ENCODE data around the gene THADA.

THADA gene

DNA sequence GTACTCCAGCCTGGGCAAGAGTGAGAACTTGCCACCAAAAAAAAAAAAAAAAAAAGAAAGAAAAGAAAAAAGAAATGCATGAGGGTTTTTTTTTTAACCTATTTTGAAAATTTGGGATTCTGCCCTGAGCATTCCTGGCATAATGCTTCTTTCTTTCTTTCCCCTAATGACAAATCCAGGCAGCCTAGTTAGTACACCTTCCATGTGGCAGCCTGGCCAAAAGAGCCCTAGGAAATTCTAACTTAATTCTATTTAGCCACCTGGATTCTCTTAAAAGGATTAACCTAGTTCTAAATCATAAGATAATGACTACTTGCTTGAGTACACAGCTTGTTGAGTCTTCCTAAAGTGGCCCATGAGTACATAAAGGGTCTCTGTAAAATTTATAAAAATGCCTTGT is 160.1 kb downstream of the THADA start:
- DNase-seq = no peak

DNA sequence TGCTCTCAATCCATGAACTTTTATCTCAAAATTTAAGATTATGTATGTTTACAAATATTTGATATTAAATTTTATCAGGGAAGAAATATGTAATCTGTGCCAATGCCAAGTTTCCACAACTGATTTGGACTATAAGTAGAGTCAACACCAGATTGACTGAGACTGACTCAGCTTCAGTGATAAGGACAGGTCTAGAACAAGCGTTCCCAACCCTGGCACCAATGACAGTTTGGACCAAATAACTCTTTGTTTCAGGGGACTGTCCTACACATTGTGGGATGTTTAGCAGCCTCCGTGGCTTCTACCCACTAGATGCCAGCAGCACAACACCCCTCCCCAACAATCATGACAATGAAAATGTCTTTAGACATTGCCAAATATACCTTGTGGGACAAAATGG is 165.3 kb downstream of the THADA start:
- no peak for DNase-seq

DNA sequence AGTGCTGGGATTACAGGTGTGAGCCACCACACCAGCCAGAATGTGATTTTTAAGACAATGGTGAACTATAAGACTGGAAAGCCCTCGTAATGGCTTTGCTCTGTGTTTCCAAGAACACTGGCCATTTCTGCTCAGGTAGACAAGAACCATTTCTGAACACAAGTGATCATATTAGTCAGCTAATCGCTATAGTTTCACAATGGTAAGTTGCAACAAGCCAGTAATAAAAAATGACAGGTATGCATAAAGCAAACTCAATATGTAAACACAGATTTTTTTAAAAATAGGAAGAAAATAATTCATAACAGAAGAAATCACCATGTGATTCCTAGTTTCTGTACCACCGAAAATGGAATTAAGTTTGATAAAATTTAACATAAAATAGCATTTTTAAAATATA is 166.5 kb downstream of the THADA start:
- DNase-seq = no peak

DNA sequence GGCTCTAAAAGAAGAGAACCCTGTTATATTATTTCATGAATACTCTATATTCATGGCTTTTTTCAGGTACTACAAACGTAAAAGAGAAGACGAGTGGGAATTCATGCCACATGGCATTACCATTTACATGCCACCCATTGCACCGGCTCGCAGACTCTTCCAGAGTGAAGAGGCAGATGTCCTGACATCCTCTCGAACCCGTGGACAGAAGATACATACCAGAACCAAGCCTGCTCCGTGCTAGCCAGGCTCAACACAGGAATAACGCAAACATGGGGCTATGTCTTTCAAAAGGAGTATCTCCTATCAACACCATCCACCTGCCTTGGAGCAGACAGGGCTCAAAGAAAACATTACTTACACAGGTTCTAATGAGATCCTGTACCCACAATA is 168.8 kb downstream of the THADA start:
- no peak for DNase-seq

DNA sequence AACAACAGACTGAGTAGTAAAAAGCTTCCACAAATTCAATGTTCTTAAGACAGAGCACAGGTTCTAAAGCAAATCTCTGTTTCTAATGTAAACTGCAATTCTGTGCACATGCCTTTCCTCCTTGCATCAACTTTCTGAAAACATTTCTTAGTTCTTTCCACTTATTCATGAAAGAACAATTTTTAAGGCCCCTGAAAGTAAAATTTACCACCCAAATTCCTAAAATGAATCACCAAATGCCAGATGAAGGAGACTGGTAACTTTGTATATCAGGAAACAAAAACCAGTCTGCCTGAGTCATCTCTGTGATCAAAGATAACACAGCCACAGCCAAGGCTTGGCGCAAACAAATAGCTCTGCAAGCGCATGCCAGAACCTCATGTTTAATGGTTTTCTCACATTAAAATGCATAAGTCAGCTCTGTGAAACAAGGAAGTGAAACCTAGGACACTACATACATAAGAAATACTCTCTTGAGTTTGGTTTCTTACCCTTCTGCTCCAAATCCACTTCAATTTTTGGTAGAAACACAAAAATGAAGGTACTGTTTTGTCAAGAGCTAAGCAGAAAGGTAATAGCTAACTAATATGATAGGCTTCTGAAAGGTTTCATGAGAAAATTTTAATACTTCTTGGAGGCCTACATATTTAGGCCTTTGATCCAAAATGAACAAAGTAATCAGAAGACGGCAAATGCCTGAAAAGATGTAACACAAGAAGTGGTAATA is 169.4 kb downstream of the THADA start:
- DNase-seq = peak; percentile 48

DNA sequence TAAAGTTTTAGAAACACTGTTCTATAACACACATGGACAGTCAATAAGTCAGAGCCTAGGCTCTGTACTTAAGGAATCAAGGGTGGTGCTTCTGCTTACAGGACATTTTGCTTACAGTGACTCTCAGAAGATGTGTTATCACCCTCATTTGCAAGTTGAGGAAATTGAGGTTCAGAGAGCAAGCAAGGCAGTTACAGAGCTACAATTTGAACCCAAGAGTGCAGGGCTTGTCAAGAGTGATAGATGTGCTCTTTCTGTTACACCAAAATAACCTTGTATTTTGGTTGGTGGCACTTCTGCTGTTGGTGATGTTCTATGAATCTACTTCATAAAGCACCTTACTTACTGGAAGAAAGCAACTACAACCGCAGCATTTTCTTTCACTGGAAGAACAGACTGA is 170.2 kb downstream of the THADA start:
- DNase-seq = no peak

DNA sequence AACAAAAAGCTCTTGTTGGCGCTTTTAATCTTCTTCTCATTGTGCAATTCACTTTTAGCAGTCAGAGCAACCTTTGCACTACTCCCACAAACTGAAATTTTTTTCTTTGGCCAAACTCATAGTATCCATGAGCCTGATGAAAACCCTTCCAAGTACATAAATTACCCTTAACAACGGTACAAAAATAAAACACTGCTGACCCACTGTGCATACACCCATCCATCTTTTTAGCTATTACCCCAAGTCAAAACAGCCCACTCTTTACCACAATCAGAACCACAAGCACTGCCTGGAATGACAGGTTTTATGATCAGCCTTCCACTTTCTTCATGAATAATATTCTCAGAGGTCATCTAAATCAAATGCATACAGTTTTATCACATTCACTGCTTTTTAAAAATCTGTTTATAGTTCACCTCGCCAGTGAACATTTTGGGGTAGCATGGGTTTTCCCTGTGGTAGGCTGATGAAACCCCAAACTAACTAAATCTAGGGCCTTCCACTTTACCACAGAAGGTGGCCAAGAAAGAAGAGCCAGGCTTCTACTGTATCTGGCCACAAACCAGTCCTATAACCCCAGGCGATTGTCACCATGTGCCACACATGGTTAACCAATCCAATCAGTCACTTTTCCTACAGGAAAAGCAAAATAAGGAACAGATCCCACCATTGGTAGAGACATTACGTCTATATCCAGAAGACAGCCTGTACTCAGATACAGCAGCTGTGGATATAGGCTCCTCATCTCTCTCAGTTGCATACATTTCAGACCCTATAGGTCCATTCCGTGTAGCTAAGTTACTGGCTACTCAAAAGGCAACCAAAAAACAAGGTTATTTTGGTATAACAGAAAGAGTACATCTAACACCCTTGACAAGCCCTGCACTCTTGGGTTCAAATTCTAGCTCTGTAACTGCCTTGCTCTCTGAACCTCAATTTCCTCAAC is 171.3 kb downstream of the THADA start:
- DNase-seq = no peak

DNA sequence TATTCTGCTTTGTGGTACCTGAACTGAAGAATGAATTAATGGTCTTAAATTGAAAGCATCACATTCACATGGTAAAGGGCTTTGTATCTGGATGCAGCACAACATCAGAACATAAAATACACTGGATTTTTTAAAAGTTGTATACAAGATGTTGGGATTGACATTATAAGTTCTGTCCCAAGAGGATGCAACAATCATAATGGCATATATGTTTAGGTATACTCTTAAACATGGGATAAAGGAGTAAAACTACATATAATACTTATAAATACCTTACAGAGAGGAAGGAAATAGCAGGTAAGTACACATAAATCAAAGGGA is 171.9 kb downstream of the THADA start:
- no peak for DNase-seq

DNA sequence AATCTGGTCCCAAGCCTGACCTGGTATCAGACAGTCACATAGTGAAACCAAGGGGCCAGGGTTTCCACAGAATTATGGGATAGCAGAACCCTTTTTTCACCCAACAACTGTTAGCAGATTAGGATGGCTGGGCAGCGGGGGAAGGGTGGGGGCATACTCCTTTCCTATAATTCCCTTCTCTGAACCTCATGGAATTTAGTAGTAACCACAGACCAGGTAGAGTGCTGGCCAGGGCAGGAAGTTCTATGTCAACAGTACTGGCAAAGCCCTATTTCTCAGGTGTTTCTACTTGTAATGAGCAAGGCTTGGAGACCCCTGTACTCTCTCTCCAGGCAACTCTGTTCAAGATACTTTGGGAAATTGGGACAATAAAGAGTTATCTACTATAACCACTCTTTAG is 174.6 kb downstream of the THADA start:
- DNase-seq = no peak

DNA sequence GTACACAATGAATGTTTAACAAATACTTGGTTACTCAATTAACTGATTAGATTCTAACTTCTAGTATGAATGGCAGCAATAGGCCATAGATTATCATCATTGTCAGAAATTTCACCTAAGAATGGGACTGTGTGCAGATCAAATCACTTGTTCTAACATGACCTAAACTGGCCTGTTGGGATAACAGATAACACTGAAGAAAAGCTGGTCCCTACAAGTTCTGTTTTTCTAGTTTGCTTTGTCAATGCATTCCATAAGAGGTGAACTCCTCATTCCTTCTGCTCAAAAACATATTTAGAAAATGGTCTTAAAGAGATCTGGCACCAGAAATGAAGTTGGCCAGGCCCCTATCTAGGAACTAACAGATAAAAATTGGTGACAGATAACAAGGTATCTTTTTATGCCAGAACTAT is 175.4 kb downstream of the THADA start:
- no peak for DNase-seq

DNA sequence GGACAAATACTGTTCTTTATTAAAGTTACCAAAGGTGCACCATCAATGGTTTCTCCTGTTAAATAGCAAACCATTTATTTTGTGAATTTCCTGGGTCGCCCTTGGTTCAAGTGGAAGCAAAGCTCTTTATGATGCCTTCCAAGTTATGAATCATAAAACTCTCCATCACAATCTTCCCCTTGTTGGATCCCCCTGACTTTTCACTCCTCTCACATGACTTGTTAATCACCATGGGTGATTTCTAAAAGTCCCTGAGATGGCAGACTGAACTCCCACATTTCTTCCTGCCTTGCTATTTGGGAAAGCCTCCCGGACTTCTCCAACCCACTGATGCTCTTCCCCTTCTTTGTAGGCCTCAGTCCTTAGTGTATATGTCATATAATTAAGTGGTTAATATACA is 176.0 kb downstream of the THADA start:
- no peak for DNase-seq

DNA sequence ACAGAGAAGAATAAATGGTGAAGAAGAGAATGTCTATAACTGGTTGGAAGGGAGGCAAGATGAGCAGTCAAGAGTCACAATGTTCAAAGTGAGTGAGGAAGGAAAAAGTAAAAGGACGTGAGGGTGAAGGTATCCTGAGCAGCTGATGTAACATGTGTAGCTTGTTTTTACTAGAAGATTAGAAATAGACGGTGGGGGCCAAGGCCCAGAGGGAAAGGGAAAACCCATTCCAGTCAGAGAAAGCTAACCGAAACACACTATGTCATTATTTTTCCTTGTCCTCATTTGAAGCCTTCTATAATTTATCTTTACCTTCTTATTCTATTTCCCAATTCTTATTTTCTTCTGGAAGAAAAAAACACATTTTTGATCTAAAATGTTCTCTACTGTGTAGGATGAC is 176.6 kb downstream of the THADA start:
- DNase-seq = no peak

DNA sequence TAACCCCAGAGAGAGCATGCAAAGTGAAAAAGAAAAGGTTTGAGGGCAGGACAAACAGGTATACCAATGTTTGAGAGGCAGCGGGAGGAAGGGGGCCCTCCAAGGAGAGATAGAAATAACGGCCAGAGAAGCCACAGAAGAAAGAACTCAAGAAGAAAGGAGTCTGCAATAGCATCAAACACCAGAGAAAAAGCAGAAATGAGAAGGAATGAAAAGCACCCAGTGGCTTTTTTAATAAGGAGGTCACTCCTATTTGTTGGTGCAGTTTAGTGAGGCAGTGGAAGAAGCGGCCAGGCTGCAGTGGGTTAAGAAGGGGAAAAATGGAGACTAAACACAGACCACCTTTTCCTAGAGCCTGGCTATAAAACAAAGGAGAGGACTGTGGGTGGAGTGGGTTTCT is 177.2 kb downstream of the THADA start:
- no peak for DNase-seq

DNA sequence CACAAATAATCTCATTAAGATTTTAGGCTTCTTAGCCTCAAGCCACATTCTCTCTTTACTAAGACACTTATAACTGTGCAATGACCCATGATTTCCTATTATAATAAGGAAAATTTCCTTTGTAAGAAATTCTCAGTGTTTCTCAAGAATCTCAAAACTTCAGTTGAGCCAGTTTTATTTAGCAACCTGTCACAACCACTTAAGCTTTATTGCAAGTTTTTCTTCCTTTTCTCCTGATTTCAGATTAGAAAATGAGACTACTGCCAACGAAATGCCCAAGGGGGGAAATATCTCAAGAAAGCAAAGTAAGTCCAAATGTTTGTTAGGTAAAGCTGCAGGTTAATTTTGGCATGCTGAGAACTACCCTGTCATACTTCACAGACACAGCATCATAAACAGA is 178.5 kb downstream of the THADA start:
- DNase-seq = no peak

DNA sequence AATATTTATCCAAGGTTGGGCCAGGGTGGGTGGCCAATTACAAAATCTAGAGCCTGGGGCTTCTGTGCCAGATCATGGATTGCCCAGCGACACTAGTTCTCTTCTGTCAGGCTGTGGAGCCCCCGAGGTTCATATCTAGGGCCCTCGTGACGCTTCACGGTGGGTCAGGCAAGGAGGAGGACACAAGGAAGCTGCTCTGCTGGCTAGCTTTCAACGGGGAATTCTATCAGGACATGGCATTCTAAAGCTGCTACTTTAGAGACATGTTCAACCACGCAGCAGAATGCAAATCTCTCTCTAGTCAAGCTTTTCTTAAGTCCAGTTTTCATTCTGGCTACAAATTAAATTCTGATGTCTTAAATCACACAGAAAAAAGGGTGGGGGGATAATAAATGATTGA is 180.2 kb downstream of the THADA start:
- DNase-seq = no peak

DNA sequence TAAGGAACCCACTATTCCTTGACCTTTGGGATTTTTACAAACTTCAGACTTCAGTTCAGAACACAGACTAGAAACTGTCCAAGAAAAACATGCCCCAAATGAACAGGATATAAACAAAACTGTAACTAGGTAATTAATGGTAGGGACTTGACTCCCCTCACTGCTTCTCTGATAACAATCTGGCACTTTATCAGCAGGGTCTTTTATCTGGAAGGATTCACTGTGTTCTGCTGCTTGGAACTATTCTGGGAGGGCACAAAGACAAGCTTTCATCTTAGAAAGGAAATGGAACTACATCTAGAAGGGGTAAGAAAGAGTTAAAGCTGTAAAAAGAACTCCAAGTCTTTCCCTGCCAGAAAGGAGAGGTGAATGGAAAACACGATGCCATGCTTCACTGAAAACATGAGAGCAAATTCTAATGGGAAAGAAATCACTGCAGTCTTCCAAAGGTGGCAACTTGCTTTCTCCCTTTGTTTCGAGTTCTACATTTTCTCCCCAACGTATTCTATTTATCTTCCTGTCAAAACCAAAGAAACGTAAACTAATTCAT is 181.2 kb downstream of the THADA start:
- DNase-seq = no peak

DNA sequence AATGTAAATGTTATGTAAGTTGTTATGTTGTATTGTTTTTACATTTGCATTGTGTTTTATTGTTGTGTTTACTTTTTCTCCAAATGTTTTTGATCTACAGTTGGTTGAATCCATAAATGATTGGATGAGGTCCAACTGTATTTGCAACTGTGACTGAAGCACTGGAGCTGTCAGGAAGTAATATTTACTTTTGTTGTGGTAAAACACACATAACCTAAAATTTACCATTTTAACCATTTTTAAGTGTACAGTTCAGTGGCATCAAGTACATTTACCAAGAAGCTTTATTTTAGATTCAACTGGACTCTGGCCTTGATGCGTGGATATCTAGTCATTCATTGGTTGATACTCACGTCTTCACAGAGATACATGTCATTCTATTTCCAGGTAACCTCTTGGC is 181.8 kb downstream of the THADA start:
- DNase-seq = no peak

DNA sequence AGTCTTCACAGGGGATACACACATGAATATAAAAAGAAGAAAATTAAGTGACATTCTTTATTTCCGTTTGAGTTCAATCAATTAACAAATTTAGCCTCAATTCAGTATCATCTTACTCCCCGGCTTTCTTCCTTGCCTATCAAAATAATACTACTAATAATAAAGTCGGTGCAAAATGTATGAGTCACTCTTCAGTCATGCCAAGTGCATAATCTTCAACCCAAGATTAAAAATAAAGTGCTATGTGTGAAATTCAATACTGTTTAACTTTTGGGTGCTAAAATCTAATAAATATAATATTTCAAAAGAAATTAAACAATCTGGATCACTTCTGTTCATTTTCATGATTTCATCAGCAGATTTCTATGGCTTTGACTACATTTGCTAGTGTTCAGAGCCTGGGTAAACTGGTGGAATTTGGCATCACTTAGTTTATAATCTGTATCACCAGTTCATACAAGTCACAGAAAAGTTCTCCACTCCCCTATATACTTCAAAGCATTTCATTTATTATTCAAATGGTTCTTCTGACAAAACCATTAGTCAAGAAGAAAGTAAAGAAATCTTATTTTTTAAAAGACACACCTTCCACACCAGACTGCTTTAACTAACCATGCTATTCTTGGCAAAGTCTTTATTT is 183.6 kb downstream of the THADA start:
- DNase-seq = no peak

DNA sequence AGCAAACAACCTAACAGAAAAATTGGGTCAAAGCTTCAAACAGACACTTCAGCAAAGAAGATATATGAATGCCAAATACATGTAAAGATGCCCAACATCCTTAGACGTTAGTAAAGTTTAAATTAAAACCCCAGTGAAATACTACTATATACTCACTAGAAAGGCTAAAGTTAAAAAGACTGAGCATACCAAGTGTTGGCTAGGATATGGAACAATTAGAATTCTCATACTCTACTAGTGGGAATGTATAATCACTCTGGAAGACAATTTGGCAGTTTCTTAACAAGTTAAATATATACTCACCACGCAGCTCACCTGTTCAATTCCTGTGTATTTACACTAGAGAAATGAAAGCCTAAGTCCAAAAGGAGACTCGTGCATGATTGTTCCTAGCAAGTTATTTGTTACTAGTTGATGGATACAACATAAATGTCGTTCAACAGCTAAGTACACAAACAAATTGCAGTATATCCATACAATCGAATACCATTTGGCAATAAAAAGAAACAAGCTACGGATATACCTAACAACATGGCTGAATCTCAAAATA is 185.7 kb downstream of the THADA start:
- no peak for DNase-seq

DNA sequence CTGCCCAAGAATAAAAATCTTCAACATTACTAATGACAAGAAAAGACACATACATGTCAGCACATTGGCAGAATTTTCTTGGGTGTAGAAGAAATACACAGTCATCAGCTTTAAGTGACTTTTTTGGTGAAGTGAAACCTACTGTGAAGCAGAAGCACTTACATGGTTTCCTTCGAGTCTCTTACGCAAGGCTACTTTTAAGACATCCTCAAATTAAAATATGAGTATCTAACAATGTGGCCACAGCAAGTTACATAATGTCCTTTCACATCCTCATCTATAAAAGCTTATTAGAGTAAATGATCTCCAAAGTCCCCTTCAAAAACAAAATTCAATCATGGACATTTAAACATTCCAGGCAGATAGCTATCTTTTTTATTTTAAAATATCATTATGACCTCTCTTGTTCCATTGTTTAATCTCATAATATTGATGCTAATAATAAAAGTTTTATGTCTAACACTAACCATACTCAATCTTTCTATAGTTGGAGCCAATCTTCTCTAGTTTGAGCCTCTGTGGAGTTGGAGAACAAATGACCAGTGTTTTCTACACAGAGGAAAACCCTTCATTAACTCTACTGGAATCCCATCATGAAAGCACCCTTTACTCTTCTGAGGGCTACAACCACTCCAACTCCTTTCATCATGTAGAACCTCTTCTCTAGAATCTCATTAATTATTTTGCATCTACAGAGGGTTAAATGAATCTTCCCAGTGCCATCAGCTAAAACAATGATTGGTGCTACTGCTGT is 187.3 kb downstream of the THADA start:
- DNase-seq = no peak

DNA sequence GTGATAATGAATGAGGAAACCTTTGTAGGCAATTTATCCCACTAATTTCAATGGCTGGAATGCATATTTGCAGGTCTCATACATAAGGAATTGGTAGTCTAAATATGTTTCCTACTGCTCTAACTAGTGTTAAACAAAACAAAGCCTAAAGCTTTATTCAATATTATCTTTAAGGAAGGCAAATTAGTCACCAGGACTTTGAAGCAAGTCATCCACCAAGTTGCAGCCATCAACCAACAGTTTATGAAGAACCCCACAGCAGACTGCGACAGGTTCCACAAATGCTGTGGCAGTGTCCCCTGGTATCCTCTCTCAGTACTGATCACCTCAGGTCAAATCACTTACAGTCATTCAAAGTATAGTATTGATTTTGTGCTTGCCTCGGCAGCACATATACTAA is 187.9 kb downstream of the THADA start:
- no peak for DNase-seq

DNA sequence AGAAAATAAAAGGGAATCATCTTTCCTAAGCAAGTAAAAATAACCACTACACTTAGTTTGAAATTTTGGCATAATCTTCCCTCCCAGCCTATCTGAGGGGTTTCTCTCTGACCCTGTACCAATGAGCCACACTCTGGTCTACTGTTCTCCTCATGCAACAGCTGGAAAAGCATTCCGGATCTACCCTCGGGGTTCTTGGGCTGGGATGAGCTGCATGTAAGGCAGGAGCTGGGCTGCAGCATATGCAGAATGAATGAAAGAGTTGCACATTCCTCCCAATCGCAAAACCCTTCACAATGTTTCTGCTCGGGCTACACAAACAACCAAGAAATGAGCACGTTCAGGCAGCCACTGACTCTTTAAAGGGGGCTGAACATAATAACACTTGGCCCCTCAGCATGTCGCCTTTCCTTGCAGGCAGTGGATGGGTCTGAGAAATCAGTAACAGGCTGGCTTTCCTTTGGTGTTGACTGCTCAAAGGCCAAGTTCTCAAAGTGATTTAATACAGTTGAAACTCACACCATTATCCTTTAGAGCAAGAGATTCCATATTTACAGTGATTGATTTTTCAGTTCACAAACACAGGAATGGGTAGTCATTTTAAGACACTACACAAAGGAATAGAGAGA is 189.1 kb downstream of the THADA start:
- no peak for DNase-seq

Data from stimulated activated CD4-positive, alpha-beta T cell treated with anti-CD3 and anti-CD28 coated beads, Interleukin-12 subunit alpha, Interleukin-12 subunit beta, amount 100 ng/mL, for 4 hours (primary cell).